ENCODE data around the gene MTR. TPM values are rescaled to one million over a fixed set of nuclear protein-coding genes. Genes with fewer than 3 reads are reported as not detected.

MTR gene
- total and polyA plus RNA-seq, 10 donors, result 4.4 to 65.4 (median 42.0) TPM

DNA sequence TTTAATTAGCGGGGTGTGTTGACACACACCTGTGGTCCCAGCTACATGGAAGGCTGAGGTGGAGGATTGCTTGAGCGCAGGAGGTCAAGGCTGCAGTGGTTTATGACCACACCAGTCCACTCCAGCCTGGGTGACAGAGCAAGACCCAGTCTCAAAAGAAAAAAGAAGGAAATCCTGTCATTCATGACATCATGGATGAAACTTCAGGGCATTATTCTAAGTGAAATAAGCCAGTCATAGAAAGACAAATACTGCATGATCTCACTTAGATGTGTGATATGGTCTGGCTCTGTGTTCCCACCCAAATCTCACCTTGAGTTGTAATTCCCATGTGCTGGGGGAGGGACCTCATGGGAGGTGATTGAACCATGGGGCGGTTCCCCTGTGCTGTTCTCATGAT is 126.5 kb downstream of the MTR start:
- no peak overlapping the region for H3K27ac ChIP-seq
- H3K36me3 ChIP-seq, result peaks cover 0 to 15% (median 0%) of the 10 kb centered on the region in 6 donors
- TF ChIP-seq POLR2A (IDR thresholded peaks at IDR 0.05), result no peak
- TF ChIP-seq POLR2AphosphoS5 (IDR thresholded peaks at IDR 0.05), result no peak
- TF ChIP-seq, protein P1, sequence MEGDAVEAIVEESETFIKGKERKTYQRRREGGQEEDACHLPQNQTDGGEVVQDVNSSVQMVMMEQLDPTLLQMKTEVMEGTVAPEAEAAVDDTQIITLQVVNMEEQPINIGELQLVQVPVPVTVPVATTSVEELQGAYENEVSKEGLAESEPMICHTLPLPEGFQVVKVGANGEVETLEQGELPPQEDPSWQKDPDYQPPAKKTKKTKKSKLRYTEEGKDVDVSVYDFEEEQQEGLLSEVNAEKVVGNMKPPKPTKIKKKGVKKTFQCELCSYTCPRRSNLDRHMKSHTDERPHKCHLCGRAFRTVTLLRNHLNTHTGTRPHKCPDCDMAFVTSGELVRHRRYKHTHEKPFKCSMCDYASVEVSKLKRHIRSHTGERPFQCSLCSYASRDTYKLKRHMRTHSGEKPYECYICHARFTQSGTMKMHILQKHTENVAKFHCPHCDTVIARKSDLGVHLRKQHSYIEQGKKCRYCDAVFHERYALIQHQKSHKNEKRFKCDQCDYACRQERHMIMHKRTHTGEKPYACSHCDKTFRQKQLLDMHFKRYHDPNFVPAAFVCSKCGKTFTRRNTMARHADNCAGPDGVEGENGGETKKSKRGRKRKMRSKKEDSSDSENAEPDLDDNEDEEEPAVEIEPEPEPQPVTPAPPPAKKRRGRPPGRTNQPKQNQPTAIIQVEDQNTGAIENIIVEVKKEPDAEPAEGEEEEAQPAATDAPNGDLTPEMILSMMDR (IDR thresholded peaks at IDR 0.05 in 8 of 11, conservative IDR thresholded peaks at IDR 0.05 in 3 of 11), result no peak
- no peak overlapping the region for H3K4me3 ChIP-seq
- no peaks in the 10 kb centered on the region for H3K27me3 ChIP-seq (replicated peaks in 1 of 7)
- WGBS, 5 donors, result 86 to 94% (median 92%) methylated on average over 3 of the region's 3 CpGs
- DNase-seq, result no peak
- intact Hi-C loops (cut with DNase I; ENCODE audit: low total_unique reads), result no loop called here
- no peaks in the 10 kb centered on the region for H3K4me1 ChIP-seq
- peaks cover 0 to 26% (median 18%) of the 10 kb centered on the region in 8 donors for H3K9me3 ChIP-seq

DNA sequence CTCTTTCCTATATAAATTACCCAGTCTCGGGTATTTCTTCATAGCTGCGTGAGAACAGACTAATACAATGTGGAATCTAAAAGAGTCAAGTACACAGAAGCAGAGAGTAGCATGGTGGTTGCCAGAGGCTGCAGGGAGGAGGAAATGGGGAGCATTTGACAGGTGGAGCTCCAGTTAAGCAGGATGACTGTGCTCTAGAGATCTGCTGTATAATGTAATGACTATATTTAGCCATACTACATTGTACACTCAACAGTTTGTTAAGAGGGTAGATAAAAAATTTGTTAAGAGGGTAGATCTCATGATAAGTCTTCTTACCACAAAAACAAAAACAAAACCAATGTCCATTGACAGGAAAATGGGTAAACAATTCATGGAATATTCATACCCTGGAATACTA is 127.1 kb downstream of the MTR start:
- H3K27me3 ChIP-seq (replicated peaks in 1 of 7), result no peaks in the 10 kb centered on the region
- TF ChIP-seq, protein P1 (IDR thresholded peaks at IDR 0.05 in 8 of 11, conservative IDR thresholded peaks at IDR 0.05 in 3 of 11), result no peak
- TF ChIP-seq POLR2AphosphoS5 (IDR thresholded peaks at IDR 0.05), result no peak
- TF ChIP-seq POLR2A (IDR thresholded peaks at IDR 0.05), result no peak
- H3K27ac ChIP-seq, result no peak overlapping the region
- DNase-seq, result no peak
- peaks cover 0 to 10% (median 0%) of the 10 kb centered on the region in 6 donors for H3K36me3 ChIP-seq
- intact Hi-C loops (cut with DNase I; ENCODE audit: low total_unique reads), result no loop called here
- H3K4me3 ChIP-seq, result no peak overlapping the region
- 79 to 91% (median 89%) methylated on average over 2 of the region's 2 CpGs for WGBS, 5 donors
- peaks cover 0 to 20% (median 12%) of the 10 kb centered on the region in 8 donors for H3K9me3 ChIP-seq
- H3K4me1 ChIP-seq, result no peaks in the 10 kb centered on the region

GRCh38 chr1:236925386-236925785 is 130.3 kb downstream of the MTR start:
- peaks cover 0 to 11% (median 0%) of the 10 kb centered on the region in 8 donors for H3K9me3 ChIP-seq
- H3K27me3 ChIP-seq (replicated peaks in 1 of 7), result peaks cover 0 to 6% (median 0%) of the 10 kb centered on the region in 7 donors
- H3K4me3 ChIP-seq, result no peak overlapping the region
- H3K27ac ChIP-seq, result no peak overlapping the region
- H3K4me1 ChIP-seq, result no peaks in the 10 kb centered on the region
- TF ChIP-seq POLR2AphosphoS5 (IDR thresholded peaks at IDR 0.05) (no peak), POLR2A (IDR thresholded peaks at IDR 0.05) (no peak)
- TF ChIP-seq, protein P1 (IDR thresholded peaks at IDR 0.05 in 8 of 11, conservative IDR thresholded peaks at IDR 0.05 in 3 of 11), result no peak
- no peak for DNase-seq
- 78 to 92% (median 82%) methylated on average over 4 of the region's 4 CpGs for WGBS, 5 donors
- intact Hi-C loops (cut with DNase I; ENCODE audit: low total_unique reads), result no loop called here
- no peaks in the 10 kb centered on the region for H3K36me3 ChIP-seq

DNA sequence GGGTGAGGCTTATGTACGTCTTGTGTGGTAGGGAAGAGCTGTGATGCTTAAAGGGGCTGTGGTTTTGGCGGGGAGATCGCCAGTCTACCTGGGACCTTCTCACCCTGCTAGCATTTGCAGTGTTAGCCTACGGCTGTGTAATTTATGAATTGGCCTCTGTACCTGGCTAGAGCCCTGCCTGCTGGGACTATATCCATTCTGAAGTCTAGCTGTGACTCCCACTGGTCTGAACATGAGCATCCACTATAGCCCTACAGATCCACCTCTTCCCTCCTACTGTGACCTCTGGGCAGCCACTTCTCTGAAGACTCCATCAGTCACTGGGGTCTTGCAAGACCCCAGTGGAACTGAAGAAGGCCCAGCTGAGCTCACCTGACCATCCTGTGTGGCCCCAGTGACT is 135.4 kb downstream of the MTR start:
- no peaks in the 10 kb centered on the region for H3K36me3 ChIP-seq
- WGBS, 5 donors, result 80 to 97% (median 86%) methylated on average over 4 of the region's 4 CpGs
- no peak overlapping the region for H3K27ac ChIP-seq
- TF ChIP-seq POLR2AphosphoS5 (IDR thresholded peaks at IDR 0.05) (no peak), POLR2A (IDR thresholded peaks at IDR 0.05) (no peak)
- TF ChIP-seq, protein P1 (IDR thresholded peaks at IDR 0.05 in 8 of 11, conservative IDR thresholded peaks at IDR 0.05 in 3 of 11), result no peak
- peaks cover 0 to 13% (median 0%) of the 10 kb centered on the region in 8 donors for H3K9me3 ChIP-seq
- no peak overlapping the region for H3K4me3 ChIP-seq
- DNase-seq, result no peak
- no peaks in the 10 kb centered on the region for H3K4me1 ChIP-seq
- intact Hi-C loops (cut with DNase I; ENCODE audit: low total_unique reads), result no loop called here
- peaks cover 0 to 6% (median 0%) of the 10 kb centered on the region in 7 donors for H3K27me3 ChIP-seq (replicated peaks in 1 of 7)
